Ovary (tissue), 9 donors: ENCODE data around the gene COA7. TPM values are rescaled to one million over a fixed set of nuclear protein-coding genes. Genes with fewer than 3 reads are reported as not detected.

Experiments used
- DNase-seq, 5 donors: peaks; one replicate each; pipeline ENCODE4 v3.0.0-alpha.2; 2019 to 2020
- H3K27ac ChIP-seq, 2 donors: fragments of 200-600 bp; one replicate each; pipeline versions ENCODE4 v1.5.1 to v1.8.0; 2019 to 2022
- H3K27me3 ChIP-seq: fragments of 200-600 bp; one replicate; pipeline ENCODE4 v1.8.0; 2022
- H3K36me3 ChIP-seq: fragments of 200-600 bp; sonication (generic); one replicate; pipeline ENCODE4 v1.5.1; 2019
- H3K4me1 ChIP-seq: one replicate; pipeline ENCODE4 v1.8.1; 2013; ENCODE audit warnings: mild to moderate bottlenecking, moderate library complexity; ENCODE audit not compliant: insufficient read depth
- H3K4me3 ChIP-seq: fragments of 200-600 bp; sonication (generic); one replicate; pipeline ENCODE4 v1.5.1; 2017
- H3K9me3 ChIP-seq, 2 donors: fragments of 200-600 bp in 1 of 2; sonication (generic) in 1 of 2; one replicate each; pipeline versions ENCODE4 v1.5.1 to v1.8.1; 2013 to 2019; ENCODE audit warnings: mild to moderate bottlenecking in 1 of 2, moderate library complexity in 1 of 2
- CTCF ChIP-seq, 3 donors: fragments of 450-650 bp in 2 of 3; fragments of 200-600 bp in 1 of 3; IDR thresholded peaks; one replicate each; pipeline versions ENCODE4 v1.5.1 to v1.8.0; 2016 to 2022; ENCODE audit warnings: antibody characterized with exemption in 3 of 3, mild to moderate bottlenecking in 1 of 3
- EP300 ChIP-seq: sonication (generic); formaldehyde crosslinking; IDR thresholded peaks from one replicate; pipeline ENCODE4 v1.6.1; 2017; ENCODE audit warnings: antibody characterized with exemption
- POLR2A ChIP-seq: fragments of 450-650 bp; IDR thresholded peaks from one replicate; pipeline ENCODE4 v1.6.1; 2017; ENCODE audit warnings: antibody characterized with exemption, mild to moderate bottlenecking, moderate library complexity
- WGBS, 3 donors: extraction: QIAGEN DNeasy Blood & Tissue Kit in 1 of 3; methylation state at CpG; one replicate each; pipeline versions ENCODE4 v1.1.5 to v1.1.7; 2013 to 2017; 5-methylcytosine and 5-hydroxymethylcytosine counted together
- intact Hi-C, 4 donors: fragments of 100-400 bp; cut with DNase I; formaldehyde crosslinking; loops; one replicate each; pipeline versions ENCODE4 v1.11.0 to v1.15.1; 2022 to 2023
- polyA plus RNA-seq, 2 donors: library from polyadenylated mRNA; stranded (reverse); fragments of 200-250 nt in 1 of 2; fragments of 350-450 nt in 1 of 2; fragmentation: Illumina TruSeq in 1 of 2; extraction: RNeasy Lipid Tissue Mini Kit (QIAGEN cat#74804) in 1 of 2; gene quantifications; one replicate each; pipeline ENCODE4 v1.2.3, GENCODE V29; 2013 to 2014
- total RNA-seq, 7 donors: library from RNA; depleted of rRNA in 2 of 7; stranded (reverse); fragments of >200 nt in 2 of 7; fragmentation: NEBNext Ultra II Directional in 3 of 7; extraction: Animal tissue kit (Norgen Biotek cat#: 25700) in 3 of 7; gene quantifications; one replicate each; pipeline versions ENCODE4 v1.1.0 to v1.2.4, GENCODE V29; 2016 to 2023
- donor health status: DM: no; HTN: no; CAD: no; lungs with moderate emphysema.
- donor health status: DM: no; HTN: no; CAD: no.
- donor health status: Bipolar disorder and iron deficiency.
- donor health status: DM: yes; HTN: yes; CAD: no.
- donor health status: DM: no; HTN: no; CAD: no.
- donor health status: DM: yes; HTN: yes; CAD: no.

COA7 gene
- total and polyA plus RNA-seq, 9 donors = 3.5 to 27.2 (median 15.1) TPM

- Histone ChIP-seq H3K4me1 (no peaks in the 10 kb centered on the region), H3K36me3 (no peaks in the 10 kb centered on the region), H3K9me3 (no peaks in the 10 kb centered on the region), H3K27ac (no peak overlapping the region), H3K4me3 (no peak overlapping the region), H3K27me3 (no peaks in the 10 kb centered on the region)
- no peak for TF ChIP-seq EP300
- no peak for TF ChIP-seq POLR2A
- TF ChIP-seq CTCF (IDR thresholded peaks at IDR 0.05) = no peak
- intact Hi-C loops = no loop called here
- no peak for DNase-seq
Measured at GRCh38 chr1:52654063-52654462, 44.1 kb downstream of the COA7 start.

- H3K27ac ChIP-seq = no peak overlapping the region
- H3K4me3 ChIP-seq = no peak overlapping the region
- no peaks in the 10 kb centered on the region for H3K4me1 ChIP-seq
- H3K36me3 ChIP-seq = no peaks in the 10 kb centered on the region
- DNase-seq = no peak
- intact Hi-C loops = no loop called here
- TF ChIP-seq POLR2A = no peak
- TF ChIP-seq CTCF (IDR thresholded peaks at IDR 0.05) = no peak
- no peak for TF ChIP-seq EP300
- WGBS, 3 donors = 86 to 95% (median 92%) methylated on average over 5 of the region's 5 CpGs
- H3K27me3 ChIP-seq = no peaks in the 10 kb centered on the region
- no peaks in the 10 kb centered on the region for H3K9me3 ChIP-seq
Measured at GRCh38 chr1:52653207-52653849, 44.8 kb downstream of the COA7 start.

GRCh38 chr1:52651904-52652303, 46.2 kb downstream of the COA7 start:
- TF ChIP-seq CTCF (IDR thresholded peaks at IDR 0.05) (no peak), POLR2A (no peak), EP300 (no peak)
- Histone ChIP-seq H3K36me3 (no peaks in the 10 kb centered on the region), H3K27me3 (no peaks in the 10 kb centered on the region), H3K4me1 (no peaks in the 10 kb centered on the region), H3K4me3 (no peak overlapping the region), H3K27ac (no peak overlapping the region), H3K9me3 (no peaks in the 10 kb centered on the region)
- 67 to 85% (median 76%) methylated on average over 1 of the region's 1 CpG for WGBS, 3 donors
- intact Hi-C loops = no loop called here
- DNase-seq = no peak

- no peaks in the 10 kb centered on the region for H3K27me3 ChIP-seq
- no peak for DNase-seq
- H3K27ac ChIP-seq = no peak overlapping the region
- H3K9me3 ChIP-seq = no peaks in the 10 kb centered on the region
- no peaks in the 10 kb centered on the region for H3K4me1 ChIP-seq
- 51 to 65% (median 58%) methylated on average over 6 of the region's 6 CpGs for WGBS, 3 donors
- intact Hi-C loops = no loop called here
- TF ChIP-seq POLR2A (no peak), EP300 (no peak), CTCF (IDR thresholded peaks at IDR 0.05) (no peak)
- H3K36me3 ChIP-seq = no peaks in the 10 kb centered on the region
- no peak overlapping the region for H3K4me3 ChIP-seq
Measured at GRCh38 chr1:52645261-52645660, 52.9 kb downstream of the COA7 start.
